Body of pancreas (tissue), 4 donors: Measurements from ENCODE around the gene KLC4. TPM values are rescaled to one million over a fixed set of nuclear protein-coding genes. Genes with fewer than 3 reads are reported as not detected.
A peak's percentile ranks its signal among the peaks of the same experiment; 100 is the strongest.

Source experiments
- ATAC-seq: fragments of 150-250 bp; one replicate; pipeline ENCODE4 v1.9.1; 2016
- DNase-seq, 4 donors: peaks; one replicate each; pipeline ENCODE4 v3.0.0-alpha.2; 2019
- H3K27ac ChIP-seq, 4 donors: fragments of 200-600 bp; sonication (generic); 1 replicate in 3 of 4; 2 replicates in 1 of 4; pipeline versions ENCODE4 v1.5.1 to v1.6.1; 2016 to 2019; ENCODE audit warnings: mild to moderate bottlenecking in 1 of 4, mixed read lengths in 1 of 4, moderate library complexity in 1 of 4
- H3K27me3 ChIP-seq, 2 donors: fragments of 200-600 bp; sonication (generic); one replicate each; pipeline ENCODE4 v1.6.0; 2016; ENCODE audit warnings: mild to moderate bottlenecking in 1 of 2
- H3K36me3 ChIP-seq, 2 donors: fragments of 200-600 bp; sonication (generic); replicated peaks in 1 of 2; 2 replicates each; pipeline ENCODE4 v1.5.1; 2016; ENCODE audit warnings: low read depth in 2 of 2; ENCODE audit not compliant: insufficient read depth in 1 of 2
- H3K4me1 ChIP-seq: fragments of 200-600 bp; sonication (generic); one replicate; pipeline ENCODE4 v1.6.0; 2016
- H3K4me3 ChIP-seq, 2 donors: fragments of 200-600 bp; sonication (generic); 1 replicate in 1 of 2; 2 replicates in 1 of 2; pipeline ENCODE4 v1.5.1; 2016 to 2019
- H3K9me3 ChIP-seq, 3 donors: fragments of 200-600 bp; sonication (generic); 1 replicate in 2 of 3; 2 replicates in 1 of 3; pipeline ENCODE4 v1.5.1; 2016
- CTCF ChIP-seq, 7 experiments: fragments of 450-650 bp in 4 of 7; fragments of 200-600 bp in 3 of 7; sonication (generic) in 3 of 7; IDR thresholded peaks; one replicate each; pipeline ENCODE4 v1.5.1; 2016 to 2019; ENCODE audit warnings: antibody characterized with exemption in 7 of 7
- POLR2A ChIP-seq, 3 donors: fragments of 450-650 bp; IDR thresholded peaks; one replicate each; pipeline ENCODE4 v1.6.1; 2016; ENCODE audit warnings: antibody characterized with exemption in 3 of 3, mild to moderate bottlenecking in 2 of 3
- WGBS, 2 donors: methylation state at CpG; one replicate each; pipeline ENCODE4 v1.1.5; 2017; 5-methylcytosine and 5-hydroxymethylcytosine counted together
- intact Hi-C: fragments of 100-400 bp; cut with DNase I; formaldehyde crosslinking; loops from one replicate; pipeline ENCODE4 v1.15.1; 2023
- total RNA-seq, 2 donors: library from RNA; depleted of rRNA; stranded (reverse); fragments of >200 nt; gene quantifications; one replicate each; pipeline ENCODE4 v1.1.0, GENCODE V29; 2016

The KLC4 gene
- total RNA-seq = 10 to 100 TPM; 19.8 to 33.5 TPM

GRCh38 chr6:43059168-43060033 lies at the start of gene KLC4, which contains the start of gene MRPL2:
KLC4 (plus strand) TSS chr6:43059631; CDS start chr6:43061336, 1,705 bp downstream.
MRPL2 (minus strand) TSS chr6:43059434; CDS start chr6:43059381, 53 bp downstream.
- H3K27me3 ChIP-seq = no peaks in the 10 kb centered on the region
- H3K4me3 ChIP-seq = peak within 1 kb of the TSS; percentile 63 to 87
- intact Hi-C loops = loop anchor here (5.0 kb wide), 1 partner anchor 42 kb away; no protein-coding TSS in a partner anchor
- ATAC-seq (peak; percentile 95), DNase-seq (peak; percentile 98 to 99 (median 99))
- TF ChIP-seq CTCF (IDR thresholded peaks at IDR 0.05) = no peak
- peak; percentile 60 to 89 (median 87) for TF ChIP-seq POLR2A (IDR thresholded peaks at IDR 0.05)
- H3K4me1 ChIP-seq = peaks cover 29% of the 10 kb centered on the region
- no peaks in the 10 kb centered on the region for H3K9me3 ChIP-seq
- H3K36me3 ChIP-seq = no peaks in the 10 kb centered on the region
- 0 to 1% methylated on average over 14 to 64 of the region's 64 CpGs for WGBS, 2 donors
- peak within 1 kb of the TSS; percentile 77 to 96 (median 92) for H3K27ac ChIP-seq

GRCh38 chr6:43011207-43011606 lies 48.2 kb upstream of the KLC4 start:
- 90 to 93% methylated on average over 4 to 6 of the region's 6 CpGs for WGBS, 2 donors
- Histone ChIP-seq H3K36me3 (peaks cover 0 to 10% of the 10 kb centered on the region in 2 donors), H3K27ac (no peak overlapping the region), H3K4me1 (peaks cover 32% of the 10 kb centered on the region), H3K4me3 (no peak overlapping the region), H3K9me3 (no peaks in the 10 kb centered on the region), H3K27me3 (no peaks in the 10 kb centered on the region)
- intact Hi-C loops = no loop called here
- DNase-seq = no peak
- no peak for ATAC-seq
- TF ChIP-seq CTCF (IDR thresholded peaks at IDR 0.05) (no peak), POLR2A (IDR thresholded peaks at IDR 0.05) (no peak)

- H3K27ac ChIP-seq = no peak overlapping the region
- 85 to 93% methylated on average over 2 to 6 of the region's 6 CpGs for WGBS, 2 donors
- peaks cover 44% of the 10 kb centered on the region for H3K4me1 ChIP-seq
- no peaks in the 10 kb centered on the region for H3K27me3 ChIP-seq
- no peaks in the 10 kb centered on the region for H3K9me3 ChIP-seq
- H3K36me3 ChIP-seq = peaks cover 0 to 5% of the 10 kb centered on the region in 2 donors
- no peak overlapping the region for H3K4me3 ChIP-seq
- TF ChIP-seq CTCF (IDR thresholded peaks at IDR 0.05) = no peak
- intact Hi-C loops = no loop called here
- ATAC-seq (no peak), DNase-seq (no peak)
Measured at GRCh38 chr6:43012364-43012763, 47.1 kb upstream of the KLC4 start.

GRCh38 chr6:43013097-43013842 lies 46.2 kb upstream of the KLC4 start:
- Histone ChIP-seq H3K9me3 (no peaks in the 10 kb centered on the region), H3K27ac (peak overlapping the region in 3 of 4 donors; percentile 53 to 78 (median 61)), H3K36me3 (peaks cover 0 to 7% of the 10 kb centered on the region in 2 donors), H3K27me3 (no peaks in the 10 kb centered on the region), H3K4me1 (peaks cover 45% of the 10 kb centered on the region), H3K4me3 (peak overlapping the region; percentile 59 to 74)
- WGBS, 2 donors = 2 to 3% methylated on average over 23 to 25 of the region's 25 CpGs
- ATAC-seq = no peak
- no peak for TF ChIP-seq CTCF (IDR thresholded peaks at IDR 0.05)
- TF ChIP-seq POLR2A (IDR thresholded peaks at IDR 0.05) = no peak
- peak in 1 of 4 donors; percentile 20 for DNase-seq
- intact Hi-C loops = no loop called here
